Loucy (cell line): Measurements from ENCODE around the gene SLC9A3.

Experiments used
- H2AFZ ChIP-seq: fragments of 200-600 bp; sonication (generic); 2 replicates; pipeline ENCODE4 v1.6.0; 2016; ENCODE audit warnings: antibody characterized with exemption, mild to moderate bottlenecking, low read length, moderate library complexity
- H3F3A ChIP-seq: fragments of 200-600 bp; 2 replicates; pipeline ENCODE4 v1.6.0; 2016; ENCODE audit warnings: antibody characterized with exemption, low read depth, mild to moderate bottlenecking
- H3K27me3 ChIP-seq: fragments of 200-600 bp; sonication (generic); 2 replicates; pipeline ENCODE4 v1.6.1; 2014; ENCODE audit warnings: low read length, mild to moderate bottlenecking; ENCODE audit not compliant: insufficient read depth, poor library complexity, severe bottlenecking
- H3K36me3 ChIP-seq: fragments of 200-600 bp; sonication (generic); 2 replicates; pipeline ENCODE4 v1.6.1; 2016; ENCODE audit warnings: low read length; ENCODE audit not compliant: insufficient read depth
- H3K4me1 ChIP-seq: fragments of 200-600 bp; sonication (generic); 2 replicates; pipeline ENCODE4 v1.5.1; 2014; ENCODE audit warnings: low read length, mild to moderate bottlenecking; ENCODE audit not compliant: insufficient read depth, poor library complexity, severe bottlenecking
- H3K4me2 ChIP-seq: fragments of 200-600 bp; sonication (generic); 2 replicates; pipeline ENCODE4 v1.6.0; 2014; ENCODE audit warnings: antibody characterized with exemption, low read length, low read depth, mild to moderate bottlenecking; ENCODE audit not compliant: poor library complexity, severe bottlenecking
- H3K4me3 ChIP-seq: fragments of 200-600 bp; sonication (generic); 2 replicates; pipeline ENCODE4 v1.5.1; 2014; ENCODE audit warnings: low read length, mild to moderate bottlenecking, mixed read lengths; ENCODE audit not compliant: poor library complexity, severe bottlenecking
- H3K79me2 ChIP-seq: fragments of 200-600 bp; sonication (generic); 2 replicates; pipeline ENCODE4 v1.6.1; 2014; ENCODE audit warnings: low read length; ENCODE audit not compliant: insufficient read depth
- H3K9ac ChIP-seq: fragments of 200-600 bp; sonication (generic); 2 replicates; pipeline ENCODE4 v1.6.0; 2014; ENCODE audit warnings: mild to moderate bottlenecking, low read depth, low read length, moderate library complexity; ENCODE audit not compliant: poor library complexity, severe bottlenecking
- H3K9me2 ChIP-seq: fragments of 200-600 bp; sonication (generic); replicated peaks from 2 replicates; pipeline ENCODE4 v1.6.1; 2016; ENCODE audit warnings: low read depth, low read length, mixed read lengths
- H3K9me3 ChIP-seq: fragments of 200-600 bp; sonication (generic); 2 replicates; pipeline ENCODE4 v1.6.1; 2014; ENCODE audit warnings: mild to moderate bottlenecking, antibody characterized with exemption, low read length, low read depth; ENCODE audit not compliant: insufficient read depth
- H4K20me1 ChIP-seq: fragments of 200-600 bp; sonication (generic); 2 replicates; pipeline ENCODE4 v1.6.0; 2014; ENCODE audit warnings: antibody characterized with exemption, low read length, mild to moderate bottlenecking; ENCODE audit not compliant: insufficient read depth, poor library complexity, severe bottlenecking
- CTCF ChIP-seq: fragments of 200-600 bp; sonication (generic); conservative IDR thresholded peaks from 2 replicates; pipeline ENCODE4 v1.5.1; 2014; ENCODE audit warnings: mild to moderate bottlenecking, antibody characterized with exemption, low read length
- EZH2phosphoT487 ChIP-seq: fragments of 200-600 bp; IDR thresholded peaks from 2 replicates; pipeline ENCODE4 v1.6.1; 2018; ENCODE audit warnings: antibody characterized with exemption, mild to moderate bottlenecking, moderate library complexity, borderline replicate concordance

SLC9A3 gene

GRCh38 chr5:572398-573019 lies 48.3 kb upstream of the SLC9A3 start:
- Histone ChIP-seq H3K27me3 (no peaks in the 10 kb centered on the region), H2AFZ (no peak overlapping the region), H3K9ac (no peak overlapping the region), H3K36me3 (no peaks in the 10 kb centered on the region), H4K20me1 (no peaks in the 10 kb centered on the region), H3K9me3 (peaks cover 13% of the 10 kb centered on the region; the same call in 1 of the 2 replicates), H3K9me2 (no peaks in the 10 kb centered on the region), H3K4me1 (no peaks in the 10 kb centered on the region), H3F3A (no peaks in the 10 kb centered on the region), H3K4me3 (no peak overlapping the region), H3K4me2 (no peak overlapping the region), H3K79me2 (no peaks in the 10 kb centered on the region)
- TF ChIP-seq CTCF (no peak), EZH2phosphoT487 (no peak)

DNA sequence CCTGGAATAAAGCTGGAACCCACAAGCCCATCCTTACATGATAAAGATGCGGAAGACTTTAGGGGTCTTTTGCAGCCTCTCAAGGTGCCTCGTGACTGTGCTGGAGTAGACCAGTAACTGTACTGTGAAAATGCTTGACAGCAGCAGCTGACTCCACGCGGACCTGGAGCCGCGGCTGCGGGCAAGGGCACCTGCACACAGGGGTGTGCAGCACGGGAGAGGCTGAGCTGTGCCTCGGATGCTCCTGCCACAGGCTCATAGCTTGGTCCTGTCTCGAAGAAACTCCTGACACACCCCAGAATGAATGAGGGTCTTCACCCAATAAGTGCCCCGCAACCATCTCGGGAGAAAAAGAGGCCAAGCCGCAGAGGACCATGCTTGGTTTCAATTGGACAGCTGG lies 47.5 kb upstream of the SLC9A3 start:
- TF ChIP-seq EZH2phosphoT487, result no peak
- TF ChIP-seq CTCF, result no peak
- Histone ChIP-seq H3K27me3 (no peaks in the 10 kb centered on the region), H3K4me3 (no peak overlapping the region), H3K9me3 (peaks cover 9% of the 10 kb centered on the region; the same call in 1 of the 2 replicates), H2AFZ (no peak overlapping the region), H3K4me1 (no peaks in the 10 kb centered on the region), H3K4me2 (no peak overlapping the region), H3F3A (no peaks in the 10 kb centered on the region), H3K36me3 (no peaks in the 10 kb centered on the region), H3K79me2 (no peaks in the 10 kb centered on the region), H4K20me1 (no peaks in the 10 kb centered on the region), H3K9ac (no peak overlapping the region), H3K9me2 (no peaks in the 10 kb centered on the region)

GRCh38 chr5:570886-571285 lies 46.6 kb upstream of the SLC9A3 start:
- H3K79me2 ChIP-seq, result no peaks in the 10 kb centered on the region
- H3K4me3 ChIP-seq, result no peak overlapping the region
- no peaks in the 10 kb centered on the region for H3K36me3 ChIP-seq
- no peak for TF ChIP-seq EZH2phosphoT487
- TF ChIP-seq CTCF, result no peak
- H3K9ac ChIP-seq, result no peak overlapping the region
- no peaks in the 10 kb centered on the region for H3F3A ChIP-seq
- no peaks in the 10 kb centered on the region for H4K20me1 ChIP-seq
- H3K4me2 ChIP-seq, result no peak overlapping the region
- no peaks in the 10 kb centered on the region for H3K9me2 ChIP-seq
- H3K4me1 ChIP-seq, result no peaks in the 10 kb centered on the region
- H2AFZ ChIP-seq, result no peak overlapping the region
- H3K9me3 ChIP-seq, result peaks cover 3% of the 10 kb centered on the region; the same call in 1 of the 2 replicates
- no peaks in the 10 kb centered on the region for H3K27me3 ChIP-seq
